ENCODE measurements around the gene KATNAL1. TPM values are rescaled to one million over a fixed set of nuclear protein-coding genes. Genes with fewer than 3 reads are reported as not detected.

KATNAL1 gene
- total and polyA plus RNA-seq, 10 of the 15 experiments (the other 5 are each of a cell fraction or from before 2014, with no cell fraction given), result 6.5 to 18.7 (median 11.7) TPM

DNA sequence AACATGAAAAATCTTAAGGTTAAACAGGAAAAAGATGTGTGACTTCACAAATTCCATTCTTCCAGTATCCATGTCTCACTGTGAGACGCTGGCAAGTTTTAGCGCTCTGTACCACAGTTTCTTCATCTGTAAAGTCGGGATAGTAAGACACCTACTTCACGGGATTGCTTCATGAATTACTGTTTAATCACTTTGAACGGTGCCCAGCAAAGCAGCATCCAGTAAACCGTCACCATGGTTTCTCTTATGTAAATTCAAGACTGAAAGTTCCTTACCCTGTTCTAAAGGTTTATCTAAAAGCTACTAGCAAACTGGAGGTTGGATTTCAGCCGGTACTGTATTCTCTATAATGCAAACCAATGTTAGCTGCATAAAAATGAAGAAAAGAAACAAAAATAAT lies 53.5 kb downstream of the KATNAL1 start (continued):
- TF ChIP-seq, protein P1, sequence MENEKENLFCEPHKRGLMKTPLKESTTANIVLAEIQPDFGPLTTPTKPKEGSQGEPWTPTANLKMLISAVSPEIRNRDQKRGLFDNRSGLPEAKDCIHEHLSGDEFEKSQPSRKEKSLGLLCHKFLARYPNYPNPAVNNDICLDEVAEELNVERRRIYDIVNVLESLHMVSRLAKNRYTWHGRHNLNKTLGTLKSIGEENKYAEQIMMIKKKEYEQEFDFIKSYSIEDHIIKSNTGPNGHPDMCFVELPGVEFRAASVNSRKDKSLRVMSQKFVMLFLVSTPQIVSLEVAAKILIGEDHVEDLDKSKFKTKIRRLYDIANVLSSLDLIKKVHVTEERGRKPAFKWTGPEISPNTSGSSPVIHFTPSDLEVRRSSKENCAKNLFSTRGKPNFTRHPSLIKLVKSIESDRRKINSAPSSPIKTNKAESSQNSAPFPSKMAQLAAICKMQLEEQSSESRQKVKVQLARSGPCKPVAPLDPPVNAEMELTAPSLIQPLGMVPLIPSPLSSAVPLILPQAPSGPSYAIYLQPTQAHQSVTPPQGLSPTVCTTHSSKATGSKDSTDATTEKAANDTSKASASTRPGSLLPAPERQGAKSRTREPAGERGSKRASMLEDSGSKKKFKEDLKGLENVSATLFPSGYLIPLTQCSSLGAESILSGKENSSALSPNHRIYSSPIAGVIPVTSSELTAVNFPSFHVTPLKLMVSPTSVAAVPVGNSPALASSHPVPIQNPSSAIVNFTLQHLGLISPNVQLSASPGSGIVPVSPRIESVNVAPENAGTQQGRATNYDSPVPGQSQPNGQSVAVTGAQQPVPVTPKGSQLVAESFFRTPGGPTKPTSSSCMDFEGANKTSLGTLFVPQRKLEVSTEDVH (IDR thresholded peaks at IDR 0.05; ENCODE audit: low read depth, partially characterized antibody), result no peak
- no peak for TF ChIP-seq HCFC1 (IDR thresholded peaks at IDR 0.05; ENCODE audit: low read length)
- TF ChIP-seq ESRRA (IDR thresholded peaks at IDR 0.05; ENCODE audit: low read length), result no peak
- TF ChIP-seq CREB1 (IDR thresholded peaks at IDR 0.05; ENCODE audit: low read depth), result no peak
- no peak for TF ChIP-seq BRCA1 (IDR thresholded peaks at IDR 0.05; ENCODE audit: low read depth, low read length)

DNA sequence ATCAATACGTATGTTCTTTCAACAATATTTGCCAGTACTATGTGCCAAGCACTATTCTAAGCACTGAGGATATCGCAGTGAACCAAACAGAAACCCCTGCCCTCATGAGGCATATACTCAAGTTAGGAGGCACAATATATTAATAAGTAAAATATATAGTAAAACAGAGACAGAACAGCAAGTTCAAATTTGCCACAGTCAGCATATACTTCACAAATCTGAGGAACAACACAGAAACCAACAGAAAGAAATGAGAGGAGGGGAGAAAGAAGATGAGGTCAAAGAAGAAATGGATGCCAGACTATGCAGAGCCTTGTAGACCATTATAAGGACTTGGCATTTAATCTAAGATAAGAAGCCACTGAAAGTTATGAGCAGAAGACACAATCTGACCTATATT lies 59.9 kb downstream of the KATNAL1 start:
- DNase-seq (ENCODE audit: low read depth, low spot score), result no peak
- H3K9ac ChIP-seq (ENCODE audit: control insufficient read depth, insufficient read depth, low read length), result no peak overlapping the region
- TF ChIP-seq RELB (IDR thresholded peaks at IDR 0.05; ENCODE audit: low read depth), result no peak
- TF ChIP-seq ASH2L (IDR thresholded peaks at IDR 0.05; ENCODE audit: borderline replicate concordance, low read depth), result no peak
- TF ChIP-seq MEF2A (IDR thresholded peaks at IDR 0.05; ENCODE audit: insufficient read depth, low read depth, low read length), result no peak
- no peak for TF ChIP-seq KAT2A (conservative IDR thresholded peaks at IDR 0.05; ENCODE audit: control insufficient read depth, low read depth, low read length)
- TF ChIP-seq, protein P2, sequence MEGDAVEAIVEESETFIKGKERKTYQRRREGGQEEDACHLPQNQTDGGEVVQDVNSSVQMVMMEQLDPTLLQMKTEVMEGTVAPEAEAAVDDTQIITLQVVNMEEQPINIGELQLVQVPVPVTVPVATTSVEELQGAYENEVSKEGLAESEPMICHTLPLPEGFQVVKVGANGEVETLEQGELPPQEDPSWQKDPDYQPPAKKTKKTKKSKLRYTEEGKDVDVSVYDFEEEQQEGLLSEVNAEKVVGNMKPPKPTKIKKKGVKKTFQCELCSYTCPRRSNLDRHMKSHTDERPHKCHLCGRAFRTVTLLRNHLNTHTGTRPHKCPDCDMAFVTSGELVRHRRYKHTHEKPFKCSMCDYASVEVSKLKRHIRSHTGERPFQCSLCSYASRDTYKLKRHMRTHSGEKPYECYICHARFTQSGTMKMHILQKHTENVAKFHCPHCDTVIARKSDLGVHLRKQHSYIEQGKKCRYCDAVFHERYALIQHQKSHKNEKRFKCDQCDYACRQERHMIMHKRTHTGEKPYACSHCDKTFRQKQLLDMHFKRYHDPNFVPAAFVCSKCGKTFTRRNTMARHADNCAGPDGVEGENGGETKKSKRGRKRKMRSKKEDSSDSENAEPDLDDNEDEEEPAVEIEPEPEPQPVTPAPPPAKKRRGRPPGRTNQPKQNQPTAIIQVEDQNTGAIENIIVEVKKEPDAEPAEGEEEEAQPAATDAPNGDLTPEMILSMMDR (IDR thresholded peaks at IDR 0.05 in 2 of 3, conservative IDR thresholded peaks at IDR 0.05 in 1 of 3; ENCODE audit: control insufficient read depth in 2 of 3, extremely low read depth in 1 of 3, insufficient read depth in 1 of 3, low read depth in 3 of 3, low read length in 3 of 3), result no peak
- intact Hi-C loops (cut with micrococcal nuclease; ENCODE audit: unreplicated experiment), result no loop called here
- H3K27ac ChIP-seq (ENCODE audit: control insufficient read depth, insufficient read depth), result no peak overlapping the region
- no peak overlapping the region for H3K4me3 ChIP-seq
- ChIA-PET SMC1A (ENCODE audit: uncharacterized antibody, unreplicated experiment) (no interaction called here), CTCF (interaction anchor here (0.7 kb wide), 1 partner anchor 333 kb away, joined by 3 read pairs; no protein-coding TSS in a partner anchor), POLR2A (no interaction called here), RAD21 (ENCODE audit: unreplicated experiment) (no interaction called here)
- no peaks in the 10 kb centered on the region for H4K20me1 ChIP-seq (ENCODE audit: control insufficient read depth, insufficient read depth)
- no TSS peak for BruUV-seq (replicated peaks)
- H3K4me1 ChIP-seq (ENCODE audit: control insufficient read depth, insufficient read depth, low read length), result no peaks in the 10 kb centered on the region
- H2AFZ ChIP-seq (ENCODE audit: control insufficient read depth, low read depth, low read length), result no peak overlapping the region
- H3K79me2 ChIP-seq (ENCODE audit: control insufficient read depth, insufficient read depth, low read length), result no peaks in the 10 kb centered on the region
- ATAC-seq, result no peak
- H3K27me3 ChIP-seq (replicated peaks in 1 of 2; ENCODE audit: control insufficient read depth in 2 of 2, insufficient read depth in 2 of 2, low read length in 1 of 2), result no peaks in the 10 kb centered on the region
- peaks cover 1% of the 10 kb centered on the region; the same call in 2 of the 3 replicates for H3K9me3 ChIP-seq (replicated peaks; ENCODE audit: control insufficient read depth, insufficient read depth, low read length)
- FAIRE-seq, result no peak
- H3K4me2 ChIP-seq (ENCODE audit: control insufficient read depth, insufficient read depth), result no peak overlapping the region
- in situ Hi-C loops (cut with MboI), result no loop called here
- WGBS (ENCODE audit: insufficient coverage, insufficient replicate concordance, low lambda C conversion rate, missing lambda C conversion rate), result 98% methylated on average over 2 of the region's 2 CpGs
- no peaks in the 10 kb centered on the region; a peak in 1 of 4 replicates for H3K36me3 ChIP-seq (ENCODE audit: control insufficient read depth in 2 of 2, insufficient read depth in 2 of 2, low read length in 1 of 2)
